ENCODE measurements around the gene NOD1. TPM values are rescaled to one million over a fixed set of nuclear protein-coding genes. Genes with fewer than 3 reads are reported as not detected.
"Not testable (repeated sequence)": the region's sequence is repeated elsewhere in the genome, so short reads cannot be mapped to it uniquely, and the experiment has no call there.

Gene NOD1
- total RNA-seq, 2 experiments from 2014 or later, result 20.8 to 36.9 TPM

DNA sequence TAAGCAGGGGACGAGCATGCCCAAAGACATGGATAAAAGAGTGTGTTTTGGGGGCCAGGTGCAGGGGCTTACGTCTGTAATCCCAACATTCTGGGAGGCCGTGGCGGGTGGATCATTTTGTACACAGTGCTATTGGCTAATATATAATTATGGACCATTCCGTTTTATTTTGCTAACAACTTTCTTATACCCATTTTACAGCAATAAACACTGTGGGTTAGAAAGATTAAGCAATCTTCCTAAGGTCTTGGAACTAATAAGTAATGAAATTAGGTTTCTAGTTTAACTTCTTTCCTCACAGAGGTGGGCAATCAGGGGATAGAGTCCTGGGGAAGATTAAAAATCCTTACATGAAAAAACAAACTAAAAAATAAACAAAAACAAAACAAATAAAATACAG is 22.7 kb upstream of the NOD1 start:
- Mint-ChIP-seq H3K4me1 (peaks cover 48% of the 10 kb centered on the region), H3K36me3 (peaks cover 48% of the 10 kb centered on the region), H3K4me3 (no peak overlapping the region), H3K27ac (no peak overlapping the region), H3K9me3 (ENCODE audit: low read depth) (no peaks in the 10 kb centered on the region), H3K27me3 (no peaks in the 10 kb centered on the region)
- DNase-seq, result no peak
- no peak for ATAC-seq
- CTCF ChIA-PET, result interaction anchor here (0.6 kb wide), 1 partner anchor 1091 kb away, joined by 3 read pairs; no protein-coding TSS in a partner anchor

DNA sequence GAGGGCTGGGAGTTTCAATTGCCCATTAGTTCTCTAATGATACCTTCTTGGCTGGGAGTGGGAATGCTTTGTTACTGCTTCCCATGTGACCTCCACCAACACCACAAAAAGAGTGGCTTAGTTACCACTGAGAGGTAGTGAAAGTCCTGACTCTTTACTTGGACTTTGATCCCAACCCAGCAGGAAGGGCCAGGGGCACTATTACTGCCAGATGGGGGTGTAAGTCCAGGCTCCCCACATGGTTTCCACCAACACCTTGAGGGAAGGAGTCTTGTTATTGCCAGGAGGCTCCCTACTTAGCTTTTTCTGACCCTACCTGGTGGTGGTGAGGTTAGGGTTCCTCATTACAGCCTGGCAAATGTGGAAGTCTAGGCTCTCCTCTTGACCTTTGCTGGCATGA is 14.6 kb upstream of the NOD1 start:
- H3K27me3 Mint-ChIP-seq, result peaks cover 13% of the 10 kb centered on the region
- CTCF ChIA-PET, result no interaction called here
- ATAC-seq (no peak), DNase-seq (no peak)
- H3K4me1 Mint-ChIP-seq, result no peaks in the 10 kb centered on the region
- no peak overlapping the region for H3K4me3 Mint-ChIP-seq
- no peak overlapping the region for H3K27ac Mint-ChIP-seq
- peaks cover 34% of the 10 kb centered on the region for H3K36me3 Mint-ChIP-seq
- peaks cover 8% of the 10 kb centered on the region for H3K9me3 Mint-ChIP-seq (ENCODE audit: low read depth)

DNA sequence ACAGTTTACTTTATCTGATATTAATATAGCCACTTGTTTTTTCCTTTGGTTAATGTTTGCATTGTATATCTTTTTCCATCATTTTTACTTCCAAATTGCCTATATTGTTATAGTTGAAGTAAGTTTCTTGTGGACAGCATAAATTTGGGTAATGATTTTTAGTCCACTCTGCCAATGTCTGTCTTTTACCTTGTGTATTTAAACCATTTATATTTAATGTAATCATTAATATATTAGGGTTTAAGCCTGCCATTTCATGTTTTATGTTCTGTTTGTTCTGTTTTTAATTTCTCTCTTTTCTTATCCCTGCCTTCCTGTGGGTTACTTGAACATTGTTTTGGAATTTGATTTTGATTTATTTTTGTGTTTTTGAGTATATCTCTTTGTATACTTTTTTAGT is 12.8 kb upstream of the NOD1 start:
- Mint-ChIP-seq H3K4me3 (no peak overlapping the region), H3K27ac (no peak overlapping the region)
- CTCF ChIA-PET, result no interaction called here

DNA sequence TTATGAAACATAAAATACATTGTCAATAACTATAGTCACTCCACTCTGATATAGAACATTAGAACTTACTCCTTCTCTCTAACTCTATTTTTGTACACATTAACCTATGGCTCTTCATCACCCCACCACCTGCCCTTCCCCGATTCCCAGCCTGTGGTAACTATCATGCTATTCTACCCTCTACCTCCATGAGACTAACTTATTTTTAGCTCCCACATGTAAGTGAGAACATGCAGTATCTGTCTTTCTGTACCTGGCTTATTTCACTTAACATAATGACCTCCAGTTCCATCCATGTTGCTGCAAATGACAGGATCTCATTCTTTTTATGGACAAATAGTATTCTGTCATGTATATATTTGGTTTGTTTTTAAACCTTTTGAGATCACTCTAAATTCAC is 8.8 kb upstream of the NOD1 start:
- ATAC-seq, result no peak
- H3K4me3 Mint-ChIP-seq, result no peak overlapping the region
- peaks cover 14% of the 10 kb centered on the region for H3K27me3 Mint-ChIP-seq
- H3K27ac Mint-ChIP-seq, result no peak overlapping the region
- CTCF ChIA-PET, result no interaction called here
- no peak for DNase-seq
- peaks cover 5% of the 10 kb centered on the region for H3K9me3 Mint-ChIP-seq (ENCODE audit: low read depth)
- no peaks in the 10 kb centered on the region for H3K4me1 Mint-ChIP-seq
- H3K36me3 Mint-ChIP-seq, result peaks cover 1% of the 10 kb centered on the region

More for the DNA sequence above, 12.8 kb upstream of the NOD1 start:
- Mint-ChIP-seq H3K36me3 (peaks cover 21% of the 10 kb centered on the region), H3K4me1 (no peaks in the 10 kb centered on the region), H3K27me3 (peaks cover 19% of the 10 kb centered on the region), H3K9me3 (ENCODE audit: low read depth) (peaks cover 8% of the 10 kb centered on the region)
- no peak for ATAC-seq
- DNase-seq, result no peak

DNA sequence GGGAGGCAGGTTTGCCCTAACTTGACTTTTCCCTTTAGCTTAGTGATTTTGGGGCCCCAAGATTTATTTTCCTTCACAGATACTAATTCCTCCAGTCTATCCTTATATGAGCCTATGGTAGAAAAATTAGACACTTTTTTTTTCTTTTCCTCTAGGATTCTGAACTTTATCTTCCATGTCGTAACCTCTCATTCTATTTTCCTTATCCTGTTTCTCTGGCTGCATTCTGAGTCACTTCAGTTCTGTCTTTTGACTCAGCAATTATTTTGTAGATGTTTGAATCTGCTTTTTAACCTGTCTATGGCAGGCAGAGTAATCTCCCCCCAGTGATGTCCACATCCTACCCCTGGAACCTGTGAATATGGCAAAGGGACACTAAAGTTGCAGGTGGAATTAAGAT is 7.1 kb upstream of the NOD1 start:
- no peaks in the 10 kb centered on the region for H3K9me3 Mint-ChIP-seq (ENCODE audit: low read depth)
- CTCF ChIA-PET, result no interaction called here
- H3K4me1 Mint-ChIP-seq, result no peaks in the 10 kb centered on the region
- peaks cover 6% of the 10 kb centered on the region for H3K27me3 Mint-ChIP-seq
- ATAC-seq, result no peak
- H3K36me3 Mint-ChIP-seq, result no peaks in the 10 kb centered on the region
- no peak overlapping the region for H3K4me3 Mint-ChIP-seq
- no peak overlapping the region for H3K27ac Mint-ChIP-seq
- DNase-seq, result no peak

DNA sequence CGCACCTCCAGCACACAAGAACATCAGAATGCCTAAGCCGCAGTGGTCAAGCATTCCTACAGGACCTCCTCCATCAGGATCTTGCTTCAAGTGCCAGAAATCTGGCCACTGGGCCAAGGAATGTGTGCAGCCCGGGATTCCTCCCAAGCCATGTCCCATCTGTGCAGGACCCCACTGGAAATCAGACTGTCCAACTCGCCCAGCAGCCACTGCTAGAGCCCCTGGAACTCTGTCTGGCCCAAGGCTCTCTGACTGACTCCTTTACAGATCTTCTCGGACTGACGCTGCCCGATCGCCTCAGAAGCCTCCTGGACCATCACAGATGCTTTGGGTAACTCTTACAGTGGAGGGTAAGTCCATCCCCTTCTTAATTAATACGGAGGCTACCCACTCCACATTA is 2.8 kb upstream of the NOD1 start:
- H3K27me3 Mint-ChIP-seq; ATAC-seq; DNase-seq; H3K4me3 Mint-ChIP-seq; CTCF ChIA-PET; H3K9me3 Mint-ChIP-seq (ENCODE audit: low read depth); H3K36me3 Mint-ChIP-seq; H3K27ac Mint-ChIP-seq: not testable (repeated sequence)
- H3K4me1 Mint-ChIP-seq, result peaks cover 22% of the 10 kb centered on the region

DNA sequence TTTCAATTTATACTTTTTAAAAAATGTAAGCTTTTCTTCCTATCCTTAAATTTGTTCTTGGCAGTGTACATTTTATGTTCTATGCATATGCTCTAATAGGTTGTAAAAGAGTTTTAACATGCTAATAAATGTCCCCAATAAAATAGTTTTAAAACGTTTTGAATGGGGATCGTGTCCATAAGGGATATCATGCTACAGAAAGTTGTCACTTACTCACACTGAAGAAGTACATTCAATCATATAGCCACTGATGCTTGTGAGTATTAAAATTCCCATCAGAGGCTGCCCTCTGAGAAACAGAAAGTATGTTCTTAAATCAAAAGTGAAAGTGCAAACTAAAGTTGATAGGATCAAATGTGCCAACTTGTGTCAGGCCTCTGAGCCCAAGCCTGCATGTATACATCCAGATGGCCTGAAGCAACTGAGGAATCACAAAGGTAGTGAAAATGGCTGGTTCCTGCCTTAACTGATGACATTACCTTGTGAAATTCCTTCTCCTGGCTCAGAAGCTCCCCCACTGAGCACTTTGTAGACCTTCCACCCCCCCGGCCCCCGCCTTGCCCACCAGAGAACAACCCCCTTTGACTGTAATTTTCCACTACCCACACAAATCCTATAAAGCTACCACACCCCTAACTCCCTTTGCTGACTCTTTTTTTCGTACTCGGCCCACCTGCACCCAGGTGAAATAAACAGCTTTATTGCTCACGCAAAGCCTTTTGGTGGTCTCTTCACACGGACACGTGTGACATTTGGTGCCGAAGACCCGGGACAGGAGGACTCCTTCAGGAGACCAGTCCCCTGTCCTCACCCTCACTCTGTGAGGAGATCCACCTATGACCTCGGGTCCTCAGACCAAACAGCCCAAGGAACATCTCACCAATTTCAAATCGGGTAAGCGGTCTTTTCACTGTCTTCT is 877 bp upstream of the NOD1 start:
- Mint-ChIP-seq H3K27ac (peak overlapping the region; percentile 91), H3K4me1 (peaks cover 40% of the 10 kb centered on the region), H3K4me3 (peak overlapping the region; percentile 87), H3K36me3 (peaks cover 12% of the 10 kb centered on the region), H3K27me3 (no peaks in the 10 kb centered on the region), H3K9me3 (ENCODE audit: low read depth) (no peaks in the 10 kb centered on the region)
- ATAC-seq, result peak; percentile 40
- CTCF ChIA-PET, result interaction anchor here (1.1 to 1.5 kb wide), 4 partner anchors 20 to 85 kb away, joined by 3 read pairs; no protein-coding TSS in a partner anchor
- DNase-seq, result peak; percentile 53

DNA sequence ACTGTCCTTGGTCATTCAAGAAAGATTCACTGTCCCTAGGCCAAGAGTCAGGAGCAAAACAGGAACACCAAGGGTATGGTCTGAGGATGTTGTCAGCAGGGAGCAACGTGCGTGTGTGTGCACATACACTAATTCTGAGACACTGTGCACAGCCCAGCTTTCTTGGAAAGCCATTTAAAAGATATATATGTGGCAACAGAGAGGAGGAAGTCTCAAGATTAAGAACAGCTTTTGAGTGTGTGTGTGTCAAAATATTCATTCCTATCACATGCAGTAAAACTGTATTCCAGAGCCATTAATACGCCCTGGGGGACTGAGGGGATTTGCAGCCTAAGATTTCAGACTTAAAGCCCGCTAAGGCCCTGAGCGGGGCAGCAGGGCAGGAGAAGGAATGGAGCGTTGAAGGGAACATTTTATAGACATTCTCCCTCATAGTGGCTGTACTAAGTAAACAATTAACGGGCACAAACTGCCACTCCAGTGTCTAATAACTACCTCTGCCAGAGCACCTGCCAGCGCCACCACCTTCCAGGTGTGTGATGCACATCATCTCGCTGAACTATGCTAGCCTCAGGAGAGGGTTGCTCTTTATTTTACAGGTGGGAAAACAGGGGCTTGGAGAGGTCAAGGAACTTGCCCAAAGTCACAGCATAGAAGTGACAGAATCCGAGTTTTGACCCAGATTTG is 2.0 kb downstream of the NOD1 start:
- ATAC-seq (no peak), DNase-seq (no peak)
- no peaks in the 10 kb centered on the region for H3K27me3 Mint-ChIP-seq
- H3K36me3 Mint-ChIP-seq, result peaks cover 35% of the 10 kb centered on the region
- H3K9me3 Mint-ChIP-seq (ENCODE audit: low read depth), result no peaks in the 10 kb centered on the region
- peaks cover 68% of the 10 kb centered on the region for H3K4me1 Mint-ChIP-seq
- CTCF ChIA-PET, result interaction anchor here (2.5 kb wide), 1 partner anchor 12 kb away, joined by 10 read pairs; no protein-coding TSS in a partner anchor
- no peak overlapping the region for H3K27ac Mint-ChIP-seq
- peak overlapping the region; percentile 33 for H3K4me3 Mint-ChIP-seq

DNA sequence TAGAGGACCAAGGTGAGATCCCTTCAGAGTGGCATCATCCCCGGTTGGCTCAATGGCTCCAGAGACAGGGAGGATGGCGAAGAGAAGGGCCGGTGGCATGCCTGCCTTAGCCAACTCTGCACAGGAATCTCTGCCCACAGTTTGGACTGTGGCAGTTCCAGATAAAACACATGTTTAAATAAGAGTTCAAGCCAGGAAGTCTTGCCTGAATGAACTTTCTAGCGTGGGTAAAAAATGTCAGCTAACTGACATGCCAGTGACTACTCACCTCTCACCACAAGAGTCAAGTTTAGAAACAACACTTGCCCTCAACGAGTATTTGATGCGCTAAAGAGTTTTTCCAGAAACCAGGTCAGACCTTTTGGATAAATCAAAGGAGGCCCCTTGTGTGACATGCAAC is 3.0 kb downstream of the NOD1 start:
- Mint-ChIP-seq H3K4me3 (no peak overlapping the region), H3K36me3 (peaks cover 35% of the 10 kb centered on the region), H3K27me3 (no peaks in the 10 kb centered on the region), H3K4me1 (peaks cover 78% of the 10 kb centered on the region), H3K9me3 (ENCODE audit: low read depth) (no peaks in the 10 kb centered on the region), H3K27ac (peak overlapping the region; percentile 33)
- no peak for DNase-seq
- CTCF ChIA-PET, result no interaction called here
- ATAC-seq, result no peak

DNA sequence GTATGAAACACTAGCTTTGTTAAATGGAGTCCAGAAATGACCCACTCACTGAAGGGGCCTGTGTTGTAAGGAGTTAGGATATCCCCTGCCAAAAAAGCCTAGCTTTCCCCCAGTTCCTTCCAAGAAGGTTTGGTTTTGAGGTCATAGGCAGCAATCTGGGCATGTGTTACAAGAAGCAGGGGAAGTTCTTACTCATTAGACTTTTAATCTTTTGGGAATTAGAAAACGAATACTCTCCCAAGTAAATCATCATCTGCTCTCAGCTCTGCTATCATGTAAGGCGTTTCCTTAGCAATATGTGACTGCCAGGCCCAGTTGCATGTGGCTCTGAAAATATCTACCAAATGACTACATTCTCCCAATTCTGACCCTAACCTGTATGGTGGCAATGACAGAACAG is 3.7 kb downstream of the NOD1 start:
- Mint-ChIP-seq H3K27ac (peak overlapping the region; percentile 5), H3K27me3 (no peaks in the 10 kb centered on the region), H3K36me3 (peaks cover 42% of the 10 kb centered on the region), H3K4me3 (no peak overlapping the region), H3K9me3 (ENCODE audit: low read depth) (no peaks in the 10 kb centered on the region), H3K4me1 (peaks cover 83% of the 10 kb centered on the region)
- no peak for DNase-seq
- no peak for ATAC-seq
- CTCF ChIA-PET, result no interaction called here

DNA sequence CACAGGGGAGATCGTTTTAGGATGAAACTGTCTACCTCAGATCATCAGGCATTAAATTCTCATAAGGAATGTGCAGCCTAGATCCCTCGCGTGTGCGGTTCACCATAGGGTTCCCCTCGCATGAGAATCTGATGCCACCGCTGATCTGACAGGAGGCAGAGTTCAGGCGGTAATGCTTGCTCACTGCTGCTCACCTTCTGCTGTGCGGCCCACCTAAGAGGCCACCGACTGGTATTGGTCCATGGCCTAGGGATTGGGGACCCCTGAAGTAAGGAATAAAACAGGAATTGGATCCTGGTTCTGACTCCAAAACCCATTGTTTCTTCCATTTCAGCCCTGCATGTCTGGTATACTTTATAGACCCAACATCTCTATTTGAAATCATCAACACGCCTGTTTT is 4.1 kb downstream of the NOD1 start:
- Mint-ChIP-seq H3K9me3 (ENCODE audit: low read depth) (no peaks in the 10 kb centered on the region), H3K4me1 (peaks cover 79% of the 10 kb centered on the region), H3K27ac (no peak overlapping the region), H3K4me3 (no peak overlapping the region), H3K27me3 (no peaks in the 10 kb centered on the region), H3K36me3 (peaks cover 43% of the 10 kb centered on the region)
- ATAC-seq (no peak), DNase-seq (no peak)
- CTCF ChIA-PET, result no interaction called here

DNA sequence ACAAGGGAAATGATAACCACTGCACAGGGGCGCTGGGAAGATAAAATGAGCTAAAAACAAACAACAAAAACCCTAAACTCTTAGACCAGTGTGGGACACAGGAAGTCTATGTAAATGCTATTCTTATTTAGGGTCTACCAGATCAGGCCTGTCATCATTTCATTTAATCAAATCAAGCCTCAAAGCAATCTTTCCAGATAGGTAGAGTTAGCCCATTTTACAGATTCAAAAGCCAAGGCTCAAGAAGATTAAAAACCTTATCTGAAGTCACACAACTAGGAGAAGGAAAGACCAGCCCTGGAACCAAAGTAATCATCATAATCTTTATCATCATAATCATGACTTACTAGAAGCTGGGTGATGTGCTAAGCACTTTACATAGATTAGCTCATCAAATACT is 4.7 kb downstream of the NOD1 start:
- no peak overlapping the region for H3K27ac Mint-ChIP-seq
- DNase-seq (no peak), ATAC-seq (no peak)
- peaks cover 75% of the 10 kb centered on the region for H3K4me1 Mint-ChIP-seq
- H3K36me3 Mint-ChIP-seq, result peaks cover 45% of the 10 kb centered on the region
- no peak overlapping the region for H3K4me3 Mint-ChIP-seq
- no peaks in the 10 kb centered on the region for H3K9me3 Mint-ChIP-seq (ENCODE audit: low read depth)
- CTCF ChIA-PET, result no interaction called here
- no peaks in the 10 kb centered on the region for H3K27me3 Mint-ChIP-seq

DNA sequence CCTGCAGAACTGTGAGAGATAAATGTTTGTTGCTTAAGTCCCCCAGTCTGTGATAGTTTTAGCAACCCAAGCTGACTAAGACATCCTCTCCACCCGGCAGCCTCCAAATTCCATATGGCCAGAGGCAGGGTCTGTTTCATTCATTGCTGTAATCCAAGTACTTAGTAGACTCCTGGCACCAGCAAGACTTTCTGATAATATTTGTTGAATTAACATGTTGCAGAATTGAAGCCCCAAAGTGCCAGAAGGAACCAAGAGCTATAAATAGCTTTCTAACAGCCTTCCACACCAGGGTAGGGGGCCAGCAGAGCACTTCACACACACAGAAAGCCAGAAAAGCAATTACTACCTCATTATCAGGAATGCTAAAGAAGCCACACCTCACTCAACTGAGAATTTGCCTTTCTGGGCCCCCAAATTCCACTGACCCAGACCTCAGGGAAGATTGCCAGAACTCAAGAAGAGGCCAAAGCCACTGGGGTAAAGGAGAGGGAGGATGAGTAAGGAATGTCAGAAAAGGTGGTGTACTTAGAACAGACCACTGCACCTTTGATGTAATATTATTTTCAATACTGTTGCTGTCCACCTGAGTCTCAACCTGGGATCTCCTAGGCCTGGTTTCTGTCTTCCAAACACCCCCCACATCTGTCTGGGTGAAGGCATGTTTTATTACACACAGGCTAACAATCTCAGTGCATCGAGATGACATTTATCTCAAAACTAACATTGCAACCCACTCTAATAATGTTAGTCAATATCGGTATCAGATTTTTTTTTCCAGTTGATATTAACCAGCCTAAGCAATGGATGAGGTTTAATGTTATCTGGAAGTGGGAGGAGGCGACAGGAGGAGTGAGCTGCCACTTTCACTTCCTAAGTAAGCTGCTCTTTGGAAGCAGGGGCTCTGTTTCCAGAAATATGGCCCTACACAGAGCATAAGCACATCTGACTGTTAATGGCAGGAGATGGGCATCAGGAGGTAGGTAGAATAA is 5.5 kb downstream of the NOD1 start:
- ATAC-seq, result no peak
- DNase-seq, result peak; percentile 14
- Mint-ChIP-seq H3K27ac (no peak overlapping the region), H3K27me3 (no peaks in the 10 kb centered on the region), H3K4me3 (no peak overlapping the region), H3K9me3 (ENCODE audit: low read depth) (no peaks in the 10 kb centered on the region), H3K4me1 (peaks cover 83% of the 10 kb centered on the region), H3K36me3 (peaks cover 49% of the 10 kb centered on the region)
- CTCF ChIA-PET, result no interaction called here

Data from activated CD8-positive, alpha-beta memory T cell treated with anti-CD3 and anti-CD28 coated beads, Interleukin-2, amount 10 ng/mL, durations not matched to agents 7 days and 5 days (primary cell).